ENCODE data around the gene APOBEC3H. TPM values are rescaled to one million over a fixed set of nuclear protein-coding genes. Genes with fewer than 3 reads are reported as not detected.

Gene APOBEC3H
- total and polyA plus RNA-seq, 4 experiments from 2014 or later: 5.7 to 8.5 (median 6.9) TPM

DNA sequence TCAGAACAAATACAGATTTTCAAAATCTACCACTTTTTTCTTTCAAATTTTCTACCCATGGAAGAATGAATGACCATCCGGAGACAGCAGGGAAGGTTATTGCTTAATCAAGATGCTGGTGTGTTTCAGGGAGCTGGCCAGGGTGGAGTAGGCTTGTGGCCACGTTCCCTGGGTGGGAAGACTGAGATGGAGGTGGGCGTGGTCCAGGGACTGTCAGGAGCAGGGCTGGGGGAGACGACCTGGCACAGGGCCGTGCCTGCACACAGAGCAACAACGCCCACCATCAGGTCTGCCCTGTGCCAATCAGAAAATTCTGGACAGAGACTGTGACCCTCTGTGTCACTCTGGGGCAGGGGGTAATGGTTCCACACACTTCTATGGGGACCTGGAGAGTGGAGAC lies 7.1 kb upstream of the APOBEC3H start:
- H3K36me3 Mint-ChIP-seq: peaks cover 9 to 20% of the 10 kb centered on the region in 2 donors
- H3K4me3 ChIP-seq (ENCODE audit: low read length in 2 of 2): peak overlapping the region; percentile 59 to 64
- intact Hi-C loops (cut with micrococcal nuclease): loop anchor here (1.0 to 5.0 kb wide), 4 partner anchors 9 to 105 kb away; partner anchors contain the start of gene APOBEC3D
- no peaks in the 10 kb centered on the region for H3K9me3 ChIP-seq (ENCODE audit: control insufficient read depth in 1 of 2, low read length in 2 of 2)
- no peaks in the 10 kb centered on the region for H3K36me3 ChIP-seq (ENCODE audit: insufficient read depth, low read length)
- peaks cover 88% of the 10 kb centered on the region for H3K4me1 ChIP-seq (ENCODE audit: insufficient read depth, low read length)
- DNase-seq: peak in 1 of 5 donors; percentile 54
- CTCF ChIA-PET (ENCODE audit: partially characterized antibody): interaction anchor here (1.0 to 1.1 kb wide), 2 partner anchors 9 to 11 kb away, joined by 3 read pairs; no protein-coding TSS in a partner anchor
- peak overlapping the region; percentile 97 to 100 (median 99) for H3K27ac Mint-ChIP-seq
- H3K9me3 Mint-ChIP-seq: no peaks in the 10 kb centered on the region
- peak overlapping the region; percentile 98 for H3K27ac ChIP-seq (ENCODE audit: low read depth, low read length)
- POLR2A ChIA-PET (ENCODE audit: partially characterized antibody): interaction anchor here (1.0 to 5.0 kb wide), 7 partner anchors 9 to 229 kb away, joined by 4 to 39 read pairs (median 9); partner anchors contain the start of genes APOBEC3C, APOBEC3G and RPL3
- H3K27me3 ChIP-seq (ENCODE audit: insufficient read depth, low read length): no peaks in the 10 kb centered on the region
- H3K4me1 Mint-ChIP-seq: peaks cover 56 to 90% (median 74%) of the 10 kb centered on the region in 4 donors
- peak overlapping the region; percentile 72 to 88 (median 82) for H3K4me3 Mint-ChIP-seq
- no peaks in the 10 kb centered on the region for H3K27me3 Mint-ChIP-seq

DNA sequence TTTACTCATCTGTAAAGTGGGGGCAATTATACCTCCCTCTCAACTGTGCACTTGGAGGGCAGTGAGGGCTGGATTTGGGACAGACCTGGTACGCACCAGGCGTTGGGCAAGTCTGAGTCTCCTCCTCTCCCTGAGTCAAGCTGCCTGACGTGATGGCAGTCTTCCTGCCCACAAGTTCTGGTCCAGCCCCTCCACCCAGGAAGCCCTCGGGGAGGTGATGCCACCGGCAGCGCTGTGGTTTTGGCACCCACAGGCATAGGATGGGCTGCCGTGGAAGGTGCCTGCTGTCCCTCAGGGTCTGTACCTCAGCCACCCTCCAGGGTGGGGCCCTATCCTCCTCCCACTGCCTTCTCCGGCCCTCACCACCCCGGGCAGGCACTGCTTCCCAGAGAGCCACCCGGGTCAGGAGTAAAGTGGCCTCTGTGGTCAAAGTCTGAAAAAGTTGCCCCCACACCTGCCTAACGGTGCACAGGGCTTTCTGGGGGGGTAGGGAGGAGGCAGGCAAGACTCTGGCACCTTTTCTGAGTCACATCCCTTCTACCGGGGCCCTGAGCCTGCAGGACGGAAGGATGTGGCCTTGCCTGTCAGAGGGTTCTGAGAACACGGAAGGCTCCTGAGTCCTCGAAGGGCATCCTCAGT lies 6.5 kb upstream of the APOBEC3H start:
- Histone ChIP-seq H3K27me3 (ENCODE audit: insufficient read depth, low read length) (no peaks in the 10 kb centered on the region), H3K9me3 (ENCODE audit: control insufficient read depth in 1 of 2, low read length in 2 of 2) (no peaks in the 10 kb centered on the region), H3K4me3 (ENCODE audit: low read length in 2 of 2) (peak overlapping the region; percentile 59 to 64), H3K36me3 (ENCODE audit: insufficient read depth, low read length) (no peaks in the 10 kb centered on the region), H3K27ac (ENCODE audit: low read depth, low read length) (peak overlapping the region; percentile 98), H3K4me1 (ENCODE audit: insufficient read depth, low read length) (peaks cover 94% of the 10 kb centered on the region)
- ChIA-PET POLR2A (ENCODE audit: partially characterized antibody) (interaction anchor here (1.0 to 5.0 kb wide), 8 partner anchors 10 to 229 kb away, joined by 3 to 39 read pairs (median 8); partner anchors contain the start of genes APOBEC3C, APOBEC3G and RPL3), CTCF (ENCODE audit: partially characterized antibody) (interaction anchor here (1.0 to 1.1 kb wide), 2 partner anchors 12 to 81 kb away, joined by 3 read pairs; no protein-coding TSS in a partner anchor)
- Mint-ChIP-seq H3K36me3 (peaks cover 9 to 18% of the 10 kb centered on the region in 2 donors), H3K9me3 (no peaks in the 10 kb centered on the region), H3K27me3 (no peaks in the 10 kb centered on the region), H3K4me3 (peak overlapping the region; percentile 72 to 88 (median 82)), H3K4me1 (peaks cover 59 to 94% (median 76%) of the 10 kb centered on the region in 4 donors), H3K27ac (peak overlapping the region; percentile 97 to 100 (median 99))
- DNase-seq: peak; percentile 92 to 96 (median 95)
- intact Hi-C loops (cut with micrococcal nuclease): loop anchor here (1.0 to 5.0 kb wide), 4 partner anchors 9 to 105 kb away; partner anchors contain the start of gene APOBEC3D

DNA sequence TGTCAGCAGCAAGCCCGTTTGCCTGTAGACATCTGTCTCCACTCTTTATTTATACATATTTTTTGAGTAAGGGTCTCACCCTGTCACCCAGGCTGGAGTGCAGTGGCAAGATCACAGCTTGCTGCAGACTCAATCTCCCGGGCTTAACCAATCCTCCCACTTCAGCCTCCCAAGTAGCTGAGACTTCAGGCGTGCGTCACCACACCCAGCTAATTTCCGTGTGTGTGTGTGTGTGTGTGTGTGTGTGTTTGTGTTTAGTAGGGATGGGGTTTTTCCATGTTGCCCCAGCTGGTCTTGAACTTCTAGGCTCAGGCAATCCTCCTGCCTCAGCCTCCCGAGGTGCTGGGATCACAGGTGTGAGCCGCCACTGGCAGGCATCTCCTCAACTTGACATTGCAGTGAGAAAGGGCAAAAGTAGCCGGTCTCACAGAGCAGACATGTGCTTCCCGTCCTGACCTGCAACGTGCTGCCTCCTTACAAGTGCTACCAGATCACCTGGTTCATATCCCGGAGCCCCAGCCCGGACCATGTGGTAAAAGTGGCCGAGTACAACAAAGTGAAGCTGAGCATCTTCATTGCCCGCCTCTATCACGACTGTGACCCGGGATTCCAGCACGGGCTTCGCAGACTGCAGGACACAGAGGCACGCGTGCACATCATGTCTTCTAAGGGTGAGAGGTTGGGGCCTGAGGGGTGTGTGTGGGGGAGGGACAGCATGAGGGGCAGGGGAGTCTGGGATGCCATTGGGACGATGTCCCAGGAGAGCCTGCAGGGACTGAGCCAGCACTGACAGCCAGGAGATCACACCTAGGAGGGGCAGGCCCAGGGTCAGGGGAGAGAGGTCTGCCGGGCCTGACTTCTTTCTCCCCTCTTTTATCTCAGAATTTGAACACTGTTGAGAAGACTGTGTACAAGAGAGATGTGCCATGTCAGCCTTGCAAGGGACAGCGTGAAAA lies 5.6 kb upstream of the APOBEC3H start:
- intact Hi-C loops (cut with micrococcal nuclease): loop anchor here (2.0 to 5.0 kb wide), 2 partner anchors 25 to 69 kb away; partner anchors contain the start of gene APOBEC3D
- Mint-ChIP-seq H3K4me3 (peak overlapping the region; percentile 38 to 88 (median 82)), H3K9me3 (no peaks in the 10 kb centered on the region), H3K4me1 (peaks cover 61 to 95% (median 79%) of the 10 kb centered on the region in 4 donors), H3K36me3 (peaks cover 6 to 13% of the 10 kb centered on the region in 2 donors), H3K27ac (peak overlapping the region; percentile 97 to 100 (median 99)), H3K27me3 (no peaks in the 10 kb centered on the region)
- H3K9me3 ChIP-seq (ENCODE audit: control insufficient read depth in 1 of 2, low read length in 2 of 2): no peaks in the 10 kb centered on the region
- no peaks in the 10 kb centered on the region for H3K27me3 ChIP-seq (ENCODE audit: insufficient read depth, low read length)
- no peak for DNase-seq
- ChIA-PET POLR2A (ENCODE audit: partially characterized antibody) (interaction anchor here (1.1 to 5.0 kb wide), 6 partner anchors 9 to 228 kb away, joined by 3 to 39 read pairs (median 8); partner anchors contain the start of genes APOBEC3G and RPL3), CTCF (ENCODE audit: partially characterized antibody) (interaction anchor here (1.1 kb wide), 1 partner anchor 82 kb away, joined by 3 read pairs; no protein-coding TSS in a partner anchor)
- H3K27ac ChIP-seq (ENCODE audit: low read depth, low read length): peak overlapping the region; percentile 98
- no peaks in the 10 kb centered on the region for H3K36me3 ChIP-seq (ENCODE audit: insufficient read depth, low read length)
- peaks cover 99% of the 10 kb centered on the region for H3K4me1 ChIP-seq (ENCODE audit: insufficient read depth, low read length)
- no peak overlapping the region for H3K4me3 ChIP-seq (ENCODE audit: low read length in 2 of 2)

DNA sequence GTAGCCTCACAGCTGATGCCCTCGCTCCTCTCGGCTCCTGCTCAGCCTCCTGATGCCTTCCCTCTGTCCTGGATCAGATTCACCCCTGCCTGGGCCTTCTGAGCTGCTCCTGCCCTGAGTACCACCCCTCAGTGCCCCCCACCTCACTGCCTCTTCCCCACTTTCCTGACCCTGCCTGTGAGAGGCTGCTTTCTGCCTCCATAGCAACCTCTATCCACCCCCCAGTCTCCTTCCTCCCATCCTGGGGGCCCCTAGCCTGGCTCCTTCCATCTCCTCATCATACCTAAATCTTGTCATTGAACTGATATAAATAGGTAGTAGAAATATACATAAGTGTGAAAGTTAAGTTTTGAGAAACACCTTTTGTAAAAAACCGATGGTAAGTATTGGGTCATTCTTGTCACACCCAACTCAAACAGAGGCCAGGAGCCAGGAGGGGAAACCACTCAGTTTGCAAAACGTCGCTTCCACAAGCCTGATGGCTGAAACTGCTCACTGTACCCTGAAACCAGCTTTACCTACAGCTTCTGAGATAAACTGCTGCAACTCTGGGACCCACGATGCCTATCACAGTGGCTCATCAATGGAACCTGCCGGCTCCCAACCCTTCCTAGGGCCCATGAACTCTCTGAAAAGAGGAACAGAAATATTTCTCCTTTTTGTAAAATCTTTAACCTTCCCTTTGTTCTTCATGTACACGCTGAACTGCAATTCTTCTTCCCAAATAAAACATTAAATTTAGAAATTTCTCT lies 4.8 kb upstream of the APOBEC3H start:
- Mint-ChIP-seq H3K9me3 (no peaks in the 10 kb centered on the region), H3K27me3 (no peaks in the 10 kb centered on the region), H3K4me1 (peaks cover 60 to 98% (median 82%) of the 10 kb centered on the region in 4 donors), H3K27ac (peak overlapping the region; percentile 97 to 100 (median 99)), H3K36me3 (peaks cover 5 to 10% of the 10 kb centered on the region in 2 donors), H3K4me3 (peak overlapping the region; percentile 1 to 85 (median 76))
- intact Hi-C loops (cut with micrococcal nuclease): loop anchor here (5.0 kb wide), 1 partner anchor 70 kb away; the partner anchor contains the start of gene APOBEC3D
- Histone ChIP-seq H3K4me1 (ENCODE audit: insufficient read depth, low read length) (peaks cover 99% of the 10 kb centered on the region), H3K4me3 (ENCODE audit: low read length in 2 of 2) (no peak overlapping the region), H3K9me3 (ENCODE audit: control insufficient read depth in 1 of 2, low read length in 2 of 2) (no peaks in the 10 kb centered on the region), H3K27me3 (ENCODE audit: insufficient read depth, low read length) (no peaks in the 10 kb centered on the region), H3K27ac (ENCODE audit: low read depth, low read length) (peak overlapping the region; percentile 98), H3K36me3 (ENCODE audit: insufficient read depth, low read length) (no peaks in the 10 kb centered on the region)
- peak in 1 of 5 donors; percentile 48 for DNase-seq
- POLR2A ChIA-PET (ENCODE audit: partially characterized antibody): interaction anchor here (1.1 to 5.0 kb wide), 6 partner anchors 8 to 227 kb away, joined by 3 to 39 read pairs (median 8); partner anchors contain the start of genes APOBEC3G and RPL3
- CTCF ChIA-PET (ENCODE audit: partially characterized antibody): interaction anchor here (0.6 kb wide), 1 partner anchor 86 kb away, joined by 3 read pairs; no protein-coding TSS in a partner anchor

DNA sequence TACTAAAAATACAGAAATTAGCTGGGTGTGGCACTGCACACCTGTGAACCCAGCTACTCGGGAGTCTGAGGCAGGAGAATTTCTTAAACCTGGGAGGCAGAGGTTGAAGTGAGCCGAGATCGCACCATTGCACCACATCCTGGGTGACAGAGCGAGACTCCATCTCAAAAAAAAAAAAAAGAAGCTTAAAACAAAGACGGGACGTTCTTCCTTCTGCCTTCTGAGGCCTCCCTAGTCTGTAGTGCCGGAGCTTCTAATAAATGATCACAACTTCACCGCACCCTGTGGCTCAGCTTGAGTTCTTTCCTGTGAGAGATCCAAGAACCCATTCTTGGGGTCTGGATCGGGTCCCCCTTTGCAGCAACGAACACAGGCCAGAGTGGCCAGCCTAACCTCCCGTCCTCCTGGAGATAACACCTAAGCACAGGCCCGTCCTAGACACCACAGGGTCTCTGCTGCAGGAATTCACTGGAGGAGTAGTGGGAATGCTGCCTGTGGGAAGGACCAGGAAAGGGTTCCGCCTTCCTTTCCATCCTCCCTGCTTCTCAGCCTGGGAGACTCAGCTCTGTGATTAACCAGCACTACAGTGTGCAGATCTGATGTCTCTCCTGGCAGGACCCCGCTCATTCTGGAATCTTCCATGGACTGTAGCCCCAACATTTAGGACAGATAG lies 2.2 kb upstream of the APOBEC3H start:
- peaks cover 59 to 98% (median 82%) of the 10 kb centered on the region in 4 donors for H3K4me1 Mint-ChIP-seq
- ChIA-PET CTCF (ENCODE audit: partially characterized antibody) (interaction anchor here (0.9 to 1.2 kb wide), 4 partner anchors 15 to 91 kb away, joined by 3 to 5 read pairs (median 4); no protein-coding TSS in a partner anchor), POLR2A (ENCODE audit: partially characterized antibody) (interaction anchor here (0.8 to 1.5 kb wide), 13 partner anchors 13 to 343 kb away, joined by 3 to 6 read pairs (median 3); partner anchors contain the start of genes APOBEC3C and APOBEC3G)
- Histone ChIP-seq H3K27me3 (ENCODE audit: insufficient read depth, low read length) (no peaks in the 10 kb centered on the region), H3K9me3 (ENCODE audit: control insufficient read depth in 1 of 2, low read length in 2 of 2) (no peaks in the 10 kb centered on the region), H3K4me3 (ENCODE audit: low read length in 2 of 2) (peak overlapping the region; percentile 26 to 45), H3K4me1 (ENCODE audit: insufficient read depth, low read length) (peaks cover 99% of the 10 kb centered on the region), H3K27ac (ENCODE audit: low read depth, low read length) (peak overlapping the region; percentile 70), H3K36me3 (ENCODE audit: insufficient read depth, low read length) (no peaks in the 10 kb centered on the region)
- H3K36me3 Mint-ChIP-seq: peaks cover 0 to 4% of the 10 kb centered on the region in 2 donors
- intact Hi-C loops (cut with micrococcal nuclease): loop anchor here (5.0 kb wide), 1 partner anchor 73 kb away; the partner anchor contains the start of gene APOBEC3D
- H3K27ac Mint-ChIP-seq: peak overlapping the region; percentile 94 to 99 (median 96)
- peak overlapping the region in 7 of 8 donors; percentile 49 to 88 (median 68) for H3K4me3 Mint-ChIP-seq
- no peaks in the 10 kb centered on the region for H3K9me3 Mint-ChIP-seq
- peak; percentile 59 to 73 (median 65) for DNase-seq
- H3K27me3 Mint-ChIP-seq: no peaks in the 10 kb centered on the region
